ENCODE data around the gene SERPINA3.

SERPINA3 gene

GRCh38 chr14:94612174-94612573 is at the start of gene SERPINA3:
Gene SERPINA3, plus strand, starts transcription at chr14:94612391. Its CDS starts 2,051 bp downstream, at chr14:94614442.
- H3K27ac ChIP-seq (ENCODE audit: low read depth, low read length): no peak within 1 kb of the TSS

GRCh38 chr14:94562941-94563883 is 49.0 kb upstream of the SERPINA3 start:
- Histone ChIP-seq H3K4me3 (ENCODE audit: low read depth in 1 of 5, low read length in 5 of 5) (no peak overlapping the region), H3K27ac (ENCODE audit: low read depth, low read length) (no peak overlapping the region), H3K27me3 (ENCODE audit: control insufficient read depth in 5 of 5, insufficient read depth in 4 of 5, low read length in 5 of 5) (peaks cover 0 to 6% (median 0%) of the 10 kb centered on the region in 5 donors), H3K4me1 (ENCODE audit: control insufficient read depth in 5 of 5, insufficient read depth in 5 of 5, low read length in 5 of 5) (no peaks in the 10 kb centered on the region), H3K36me3 (ENCODE audit: control insufficient read depth in 5 of 5, insufficient read depth in 5 of 5, low read length in 5 of 5) (no peaks in the 10 kb centered on the region), H3K9ac (ENCODE audit: low read length in 5 of 5) (no peak overlapping the region), H3K9me3 (ENCODE audit: control insufficient read depth in 5 of 5, low read length in 5 of 5) (no peaks in the 10 kb centered on the region)

More at GRCh38 chr14:94612174-94612573, at the start of gene SERPINA3:
- H3K4me3 ChIP-seq (ENCODE audit: low read depth in 1 of 5, low read length in 5 of 5): no peak within 1 kb of the TSS
- H3K4me1 ChIP-seq (ENCODE audit: control insufficient read depth in 5 of 5, insufficient read depth in 5 of 5, low read length in 5 of 5): peaks cover 0 to 6% (median 3%) of the 10 kb centered on the region in 5 donors
- peaks cover 0 to 11% (median 7%) of the 10 kb centered on the region in 5 donors for H3K9me3 ChIP-seq (ENCODE audit: control insufficient read depth in 5 of 5, low read length in 5 of 5)
- no peaks in the 10 kb centered on the region for H3K36me3 ChIP-seq (ENCODE audit: control insufficient read depth in 5 of 5, insufficient read depth in 5 of 5, low read length in 5 of 5)
- H3K27me3 ChIP-seq (ENCODE audit: control insufficient read depth in 5 of 5, insufficient read depth in 4 of 5, low read length in 5 of 5): peaks cover 0 to 2% (median 0%) of the 10 kb centered on the region in 5 donors
- H3K9ac ChIP-seq (ENCODE audit: low read length in 5 of 5): peak within 1 kb of the TSS in 1 of 5 donors; percentile 14

DNA sequence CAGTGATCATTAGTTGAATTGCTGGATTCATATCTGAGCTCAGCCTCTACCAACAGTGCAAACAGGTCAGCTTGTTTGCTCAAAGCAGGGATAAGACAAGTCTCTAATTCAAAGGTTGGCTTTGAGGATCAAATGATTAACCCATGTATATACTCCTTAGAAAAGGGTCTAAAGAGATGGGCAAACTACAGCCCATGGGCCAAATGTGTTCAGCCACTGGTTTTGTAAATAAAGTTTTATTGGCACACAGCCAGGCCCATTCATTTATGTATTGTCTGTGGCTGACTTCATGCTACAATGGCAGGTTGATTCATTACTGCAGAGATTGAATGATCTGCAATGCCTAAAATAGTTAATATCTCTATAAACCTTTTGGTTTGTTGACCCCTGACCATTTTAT is 47.8 kb upstream of the SERPINA3 start:
- H3K27ac ChIP-seq (ENCODE audit: low read depth, low read length): no peak overlapping the region
- H3K9ac ChIP-seq (ENCODE audit: low read length in 5 of 5): no peak overlapping the region
- no peak overlapping the region for H3K4me3 ChIP-seq (ENCODE audit: low read depth in 1 of 5, low read length in 5 of 5)
- H3K9me3 ChIP-seq (ENCODE audit: control insufficient read depth in 5 of 5, low read length in 5 of 5): no peaks in the 10 kb centered on the region
- H3K27me3 ChIP-seq (ENCODE audit: control insufficient read depth in 5 of 5, insufficient read depth in 4 of 5, low read length in 5 of 5): peaks cover 0 to 6% (median 0%) of the 10 kb centered on the region in 5 donors
- no peaks in the 10 kb centered on the region for H3K4me1 ChIP-seq (ENCODE audit: control insufficient read depth in 5 of 5, insufficient read depth in 5 of 5, low read length in 5 of 5)
- H3K36me3 ChIP-seq (ENCODE audit: control insufficient read depth in 5 of 5, insufficient read depth in 5 of 5, low read length in 5 of 5): no peaks in the 10 kb centered on the region

DNA sequence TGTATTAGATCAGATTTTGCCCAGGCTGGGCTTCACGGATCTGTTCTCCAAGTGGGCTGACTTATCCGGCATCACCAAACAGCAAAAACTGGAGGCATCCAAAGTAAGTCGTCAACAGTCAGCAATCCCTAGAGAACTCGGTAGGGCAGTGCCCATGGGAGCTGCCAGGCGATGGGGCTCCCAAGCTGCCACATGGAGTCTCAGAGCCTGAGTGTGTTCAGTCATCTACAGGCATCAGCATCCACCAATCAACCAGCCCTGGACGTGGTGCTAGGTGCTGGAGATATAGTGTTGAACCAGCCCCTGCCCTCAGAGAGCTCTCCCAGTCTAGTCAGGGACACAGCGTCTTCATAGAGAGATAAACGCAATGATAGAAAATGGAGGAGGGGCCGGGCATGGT is 44.0 kb upstream of the SERPINA3 start:
- no peak overlapping the region for H3K27ac ChIP-seq (ENCODE audit: low read depth, low read length)
- H3K36me3 ChIP-seq (ENCODE audit: control insufficient read depth in 5 of 5, insufficient read depth in 5 of 5, low read length in 5 of 5): no peaks in the 10 kb centered on the region
- no peak overlapping the region for H3K4me3 ChIP-seq (ENCODE audit: low read depth in 1 of 5, low read length in 5 of 5)
- peaks cover 0 to 10% (median 7%) of the 10 kb centered on the region in 5 donors for H3K4me1 ChIP-seq (ENCODE audit: control insufficient read depth in 5 of 5, insufficient read depth in 5 of 5, low read length in 5 of 5)
- no peaks in the 10 kb centered on the region for H3K9me3 ChIP-seq (ENCODE audit: control insufficient read depth in 5 of 5, low read length in 5 of 5)
- no peak overlapping the region for H3K9ac ChIP-seq (ENCODE audit: low read length in 5 of 5)
- H3K27me3 ChIP-seq (ENCODE audit: control insufficient read depth in 5 of 5, insufficient read depth in 4 of 5, low read length in 5 of 5): peaks cover 0 to 8% (median 0%) of the 10 kb centered on the region in 5 donors

GRCh38 chr14:94569381-94570001 is 42.7 kb upstream of the SERPINA3 start:
- no peaks in the 10 kb centered on the region for H3K36me3 ChIP-seq (ENCODE audit: control insufficient read depth in 5 of 5, insufficient read depth in 5 of 5, low read length in 5 of 5)
- H3K9ac ChIP-seq (ENCODE audit: low read length in 5 of 5): no peak overlapping the region
- H3K27me3 ChIP-seq (ENCODE audit: control insufficient read depth in 5 of 5, insufficient read depth in 4 of 5, low read length in 5 of 5): peaks cover 0 to 3% (median 0%) of the 10 kb centered on the region in 5 donors
- H3K4me1 ChIP-seq (ENCODE audit: control insufficient read depth in 5 of 5, insufficient read depth in 5 of 5, low read length in 5 of 5): peaks cover 0 to 10% (median 7%) of the 10 kb centered on the region in 5 donors
- no peaks in the 10 kb centered on the region for H3K9me3 ChIP-seq (ENCODE audit: control insufficient read depth in 5 of 5, low read length in 5 of 5)
- H3K4me3 ChIP-seq (ENCODE audit: low read depth in 1 of 5, low read length in 5 of 5): no peak overlapping the region
- H3K27ac ChIP-seq (ENCODE audit: low read depth, low read length): no peak overlapping the region

DNA sequence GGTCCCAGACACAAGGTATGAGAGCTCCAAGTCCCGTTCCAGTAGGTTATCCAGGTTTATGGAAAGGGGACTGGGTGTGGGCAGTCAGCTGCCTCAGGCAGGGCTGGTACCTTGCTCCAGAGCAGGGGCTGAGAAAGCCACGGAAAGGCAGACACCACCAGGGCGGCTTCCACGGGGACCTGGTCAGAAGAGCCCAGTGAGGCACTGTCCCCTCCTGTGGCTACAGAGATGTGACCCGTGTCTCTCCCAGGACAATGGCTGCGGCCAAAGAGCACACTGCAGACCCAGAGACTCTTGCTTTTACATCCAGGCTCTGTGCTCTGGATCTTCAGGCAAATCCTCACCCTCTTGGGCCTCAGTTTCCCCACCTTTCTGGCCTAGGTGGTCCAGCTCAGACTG is 42.2 kb upstream of the SERPINA3 start:
- peaks cover 0 to 3% (median 0%) of the 10 kb centered on the region in 5 donors for H3K27me3 ChIP-seq (ENCODE audit: control insufficient read depth in 5 of 5, insufficient read depth in 4 of 5, low read length in 5 of 5)
- no peak overlapping the region for H3K9ac ChIP-seq (ENCODE audit: low read length in 5 of 5)
- H3K4me3 ChIP-seq (ENCODE audit: low read depth in 1 of 5, low read length in 5 of 5): no peak overlapping the region
- no peaks in the 10 kb centered on the region for H3K36me3 ChIP-seq (ENCODE audit: control insufficient read depth in 5 of 5, insufficient read depth in 5 of 5, low read length in 5 of 5)
- H3K4me1 ChIP-seq (ENCODE audit: control insufficient read depth in 5 of 5, insufficient read depth in 5 of 5, low read length in 5 of 5): peaks cover 0 to 10% (median 7%) of the 10 kb centered on the region in 5 donors
- no peaks in the 10 kb centered on the region for H3K9me3 ChIP-seq (ENCODE audit: control insufficient read depth in 5 of 5, low read length in 5 of 5)
- H3K27ac ChIP-seq (ENCODE audit: low read depth, low read length): no peak overlapping the region

DNA sequence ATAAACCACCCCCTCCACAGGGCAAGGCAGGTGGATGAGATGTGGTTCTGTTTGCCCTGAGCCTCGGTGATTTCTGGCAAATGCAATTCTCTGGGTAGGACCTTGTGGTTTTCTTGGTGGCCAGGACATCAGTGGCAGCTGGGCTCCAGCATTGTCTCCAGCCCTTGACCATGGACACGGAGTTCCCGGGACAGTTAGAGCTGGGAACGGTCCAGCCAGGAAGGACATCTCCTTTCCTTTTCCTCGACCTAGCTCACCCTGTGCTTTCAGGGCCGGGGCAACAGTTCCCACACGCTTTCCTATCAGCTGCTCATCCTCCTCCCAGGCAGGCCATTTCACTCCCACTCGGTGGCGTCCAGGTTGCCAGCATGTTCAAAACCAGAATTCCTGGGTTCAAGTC is 41.8 kb upstream of the SERPINA3 start:
- Histone ChIP-seq H3K9me3 (ENCODE audit: control insufficient read depth in 5 of 5, low read length in 5 of 5) (no peaks in the 10 kb centered on the region), H3K9ac (ENCODE audit: low read length in 5 of 5) (no peak overlapping the region), H3K36me3 (ENCODE audit: control insufficient read depth in 5 of 5, insufficient read depth in 5 of 5, low read length in 5 of 5) (no peaks in the 10 kb centered on the region), H3K4me3 (ENCODE audit: low read depth in 1 of 5, low read length in 5 of 5) (no peak overlapping the region), H3K27ac (ENCODE audit: low read depth, low read length) (no peak overlapping the region), H3K27me3 (ENCODE audit: control insufficient read depth in 5 of 5, insufficient read depth in 4 of 5, low read length in 5 of 5) (peaks cover 0 to 3% (median 0%) of the 10 kb centered on the region in 5 donors), H3K4me1 (ENCODE audit: control insufficient read depth in 5 of 5, insufficient read depth in 5 of 5, low read length in 5 of 5) (peaks cover 0 to 10% (median 7%) of the 10 kb centered on the region in 5 donors)

- H3K27me3 ChIP-seq (ENCODE audit: control insufficient read depth in 5 of 5, insufficient read depth in 4 of 5, low read length in 5 of 5): peaks cover 0 to 4% (median 2%) of the 10 kb centered on the region in 5 donors
- no peak overlapping the region for H3K4me3 ChIP-seq (ENCODE audit: low read depth in 1 of 5, low read length in 5 of 5)
- no peaks in the 10 kb centered on the region for H3K9me3 ChIP-seq (ENCODE audit: control insufficient read depth in 5 of 5, low read length in 5 of 5)
- no peak overlapping the region for H3K9ac ChIP-seq (ENCODE audit: low read length in 5 of 5)
- H3K36me3 ChIP-seq (ENCODE audit: control insufficient read depth in 5 of 5, insufficient read depth in 5 of 5, low read length in 5 of 5): no peaks in the 10 kb centered on the region
- H3K4me1 ChIP-seq (ENCODE audit: control insufficient read depth in 5 of 5, insufficient read depth in 5 of 5, low read length in 5 of 5): peaks cover 0 to 10% (median 7%) of the 10 kb centered on the region in 5 donors
- no peak overlapping the region for H3K27ac ChIP-seq (ENCODE audit: low read depth, low read length)
These were observed 40.8 kb upstream of the SERPINA3 start for GRCh38 chr14:94571395-94571794.

DNA sequence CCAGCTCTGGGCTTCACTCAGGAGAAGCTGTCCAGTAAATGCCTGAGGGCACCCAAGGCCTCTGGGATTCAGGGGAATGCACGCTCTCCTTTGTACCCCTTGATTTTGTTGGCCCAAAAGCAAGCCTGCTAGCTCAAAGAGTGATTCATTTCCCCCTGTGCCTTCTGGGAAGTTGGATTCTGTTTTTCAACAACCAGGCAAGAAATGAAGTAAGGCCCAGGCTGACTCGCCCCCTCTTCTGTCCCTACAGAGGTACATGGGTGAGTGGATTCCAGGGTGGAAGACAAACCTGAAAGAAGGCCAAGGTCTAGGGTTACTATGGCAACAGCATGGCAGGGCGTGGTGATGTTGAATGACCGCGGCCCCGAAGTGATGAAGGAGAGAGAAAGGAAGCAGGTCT is 40.2 kb upstream of the SERPINA3 start:
- H3K36me3 ChIP-seq (ENCODE audit: control insufficient read depth in 5 of 5, insufficient read depth in 5 of 5, low read length in 5 of 5): no peaks in the 10 kb centered on the region
- H3K4me3 ChIP-seq (ENCODE audit: low read depth in 1 of 5, low read length in 5 of 5): no peak overlapping the region
- H3K9me3 ChIP-seq (ENCODE audit: control insufficient read depth in 5 of 5, low read length in 5 of 5): no peaks in the 10 kb centered on the region
- H3K27ac ChIP-seq (ENCODE audit: low read depth, low read length): no peak overlapping the region
- H3K4me1 ChIP-seq (ENCODE audit: control insufficient read depth in 5 of 5, insufficient read depth in 5 of 5, low read length in 5 of 5): peaks cover 0 to 10% (median 7%) of the 10 kb centered on the region in 5 donors
- H3K27me3 ChIP-seq (ENCODE audit: control insufficient read depth in 5 of 5, insufficient read depth in 4 of 5, low read length in 5 of 5): peaks cover 0 to 7% (median 3%) of the 10 kb centered on the region in 5 donors
- no peak overlapping the region for H3K9ac ChIP-seq (ENCODE audit: low read length in 5 of 5)
